Calu3 (cell line): Measurements from ENCODE around the gene C2CD4D. TPM values are rescaled to one million over a fixed set of nuclear protein-coding genes. Genes with fewer than 3 reads are reported as not detected.

Source experiments
- BruUV-seq: library from RNA; stranded (reverse); fragments of 400-500 nt; replicated peaks from 2 replicates; lab custom pipeline; 2021; lab: Mats Ljungman, UMichigan
- CTCF ChIA-PET: fragments of 300-600 bp; sonication (Branson Sonifier 250); formaldehyde crosslinking; loops from one replicate; lab custom pipeline; 2022; ENCODE audit warnings: antibody characterized with exemption; lab: Charles Lee
- DNase-seq: peaks from one replicate; pipeline ENCODE4 v3.0.0; 2022
- H3K27ac Mint-ChIP-seq: one replicate; pipeline ENCODE4 v1.8.0; 2022; ENCODE audit warnings: mixed read lengths; ENCODE audit not compliant: unreplicated experiment
- H3K27me3 Mint-ChIP-seq: one replicate; pipeline ENCODE4 v1.8.0; 2022; ENCODE audit warnings: mixed read lengths; ENCODE audit not compliant: unreplicated experiment
- H3K36me3 Mint-ChIP-seq: one replicate; pipeline ENCODE4 v1.8.0; 2022; ENCODE audit warnings: mild to moderate bottlenecking, moderate library complexity, mixed read lengths; ENCODE audit not compliant: insufficient read depth, unreplicated experiment
- H3K4me1 Mint-ChIP-seq: one replicate; pipeline ENCODE4 v1.8.0; 2022; ENCODE audit warnings: mild to moderate bottlenecking, low read depth, mixed read lengths; ENCODE audit not compliant: unreplicated experiment
- H3K4me3 Mint-ChIP-seq: one replicate; pipeline ENCODE4 v1.8.0; 2022; ENCODE audit warnings: mild to moderate bottlenecking, low read depth, moderate library complexity, mixed read lengths; ENCODE audit not compliant: unreplicated experiment
- H3K9me3 Mint-ChIP-seq: one replicate; pipeline ENCODE4 v1.8.0; 2022; ENCODE audit warnings: low read depth, mixed read lengths; ENCODE audit not compliant: unreplicated experiment
- intact Hi-C: fragments of 100-400 bp; cut with micrococcal nuclease; formaldehyde crosslinking; loops from one replicate; pipeline ENCODE4 v1.10.0; 2022; ENCODE audit not compliant: unreplicated experiment
- total RNA-seq: library from RNA; stranded (reverse); gene quantifications from 2 replicates; pipeline ENCODE4 v1.2.3, GENCODE V29; 2022
- TF ChIP-seq, protein P1 (sequence below): fragments of 200-600 bp; IDR thresholded peaks from one replicate; pipeline ENCODE4 v1.8.0; 2022; ENCODE audit warnings: antibody characterized with exemption; ENCODE audit not compliant: unreplicated experiment

Gene C2CD4D
- total RNA-seq, 1 experiment from 2014 or later = 2.5 TPM

DNA sequence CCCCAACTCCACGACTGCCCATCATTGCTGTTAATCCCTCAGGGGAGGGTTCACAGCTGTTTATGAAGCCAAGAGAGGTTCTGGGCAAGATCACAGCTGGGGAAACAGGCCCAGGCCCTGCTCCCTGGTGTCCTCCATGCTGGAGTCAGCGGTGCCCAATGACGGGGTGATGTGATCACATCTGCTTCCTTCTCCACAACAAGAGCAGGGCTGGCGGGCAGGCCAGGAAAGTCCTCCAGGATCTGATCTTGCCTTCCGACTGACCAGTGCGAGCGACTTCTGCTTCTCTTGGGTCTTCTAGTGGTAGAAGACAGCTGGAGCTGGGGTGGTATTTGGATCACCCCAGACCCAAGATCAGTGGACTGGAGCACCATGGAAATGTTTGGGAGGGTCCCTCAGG is 33.5 kb downstream of the C2CD4D start:
- intact Hi-C loops = no loop called here
- Mint-ChIP-seq H3K4me1 (no peaks in the 10 kb centered on the region), H3K9me3 (no peaks in the 10 kb centered on the region), H3K27ac (no peak overlapping the region), H3K4me3 (no peak overlapping the region), H3K27me3 (peaks cover 71% of the 10 kb centered on the region), H3K36me3 (no peaks in the 10 kb centered on the region)
- CTCF ChIA-PET = no interaction called here
- no TSS peak for BruUV-seq
- DNase-seq = no peak
- TF ChIP-seq, protein P1, sequence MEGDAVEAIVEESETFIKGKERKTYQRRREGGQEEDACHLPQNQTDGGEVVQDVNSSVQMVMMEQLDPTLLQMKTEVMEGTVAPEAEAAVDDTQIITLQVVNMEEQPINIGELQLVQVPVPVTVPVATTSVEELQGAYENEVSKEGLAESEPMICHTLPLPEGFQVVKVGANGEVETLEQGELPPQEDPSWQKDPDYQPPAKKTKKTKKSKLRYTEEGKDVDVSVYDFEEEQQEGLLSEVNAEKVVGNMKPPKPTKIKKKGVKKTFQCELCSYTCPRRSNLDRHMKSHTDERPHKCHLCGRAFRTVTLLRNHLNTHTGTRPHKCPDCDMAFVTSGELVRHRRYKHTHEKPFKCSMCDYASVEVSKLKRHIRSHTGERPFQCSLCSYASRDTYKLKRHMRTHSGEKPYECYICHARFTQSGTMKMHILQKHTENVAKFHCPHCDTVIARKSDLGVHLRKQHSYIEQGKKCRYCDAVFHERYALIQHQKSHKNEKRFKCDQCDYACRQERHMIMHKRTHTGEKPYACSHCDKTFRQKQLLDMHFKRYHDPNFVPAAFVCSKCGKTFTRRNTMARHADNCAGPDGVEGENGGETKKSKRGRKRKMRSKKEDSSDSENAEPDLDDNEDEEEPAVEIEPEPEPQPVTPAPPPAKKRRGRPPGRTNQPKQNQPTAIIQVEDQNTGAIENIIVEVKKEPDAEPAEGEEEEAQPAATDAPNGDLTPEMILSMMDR = no peak

DNA sequence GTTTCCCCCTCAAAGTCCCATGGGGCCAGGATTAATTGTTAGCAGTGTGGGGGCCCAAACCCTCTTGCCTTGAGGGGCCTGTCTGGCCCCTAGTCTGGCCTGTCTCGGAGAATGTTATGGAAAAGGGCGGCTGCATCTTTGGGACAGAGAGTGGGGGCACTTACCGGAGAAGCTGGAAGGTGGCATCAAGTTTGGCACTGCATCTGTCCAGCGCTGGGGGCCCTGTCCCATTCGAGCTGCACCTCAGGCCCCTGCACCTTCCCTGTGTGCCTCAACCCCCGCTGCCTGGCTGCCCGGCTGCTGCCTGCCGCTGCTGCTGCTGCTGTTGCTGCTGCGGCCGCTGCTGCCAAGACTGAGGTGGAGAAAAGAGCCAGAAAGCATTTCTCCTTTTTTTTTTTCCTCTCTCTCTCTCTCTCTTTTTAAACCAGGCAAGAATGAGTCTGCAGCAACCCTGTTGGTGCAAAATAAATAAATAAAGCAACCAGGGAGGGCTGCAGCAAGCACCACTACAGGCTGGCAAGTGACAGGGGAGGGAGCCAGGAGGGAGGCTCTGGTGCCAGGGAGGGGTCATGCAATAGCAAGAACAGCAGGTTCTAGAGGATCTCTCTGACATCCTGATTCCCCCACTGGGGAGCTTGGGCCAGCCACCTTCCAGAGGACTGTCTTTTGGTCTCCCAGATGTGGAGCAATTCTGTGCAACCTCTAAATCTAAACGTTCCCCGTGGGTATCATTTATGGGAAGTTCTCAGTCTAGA is 34.4 kb downstream of the C2CD4D start, which contains the start of gene LINGO4:
Gene LINGO4 (minus strand): TSS at position 354 of the 755 bp plus-strand sequence. CDS start 2,715 bp downstream, outside the sequence.
- DNase-seq = no peak
- Mint-ChIP-seq H3K4me3 (no peak within 1 kb of the TSS), H3K27me3 (peaks cover 75% of the 10 kb centered on the region), H3K27ac (no peak within 1 kb of the TSS), H3K4me1 (no peaks in the 10 kb centered on the region), H3K36me3 (no peaks in the 10 kb centered on the region), H3K9me3 (no peaks in the 10 kb centered on the region)
- TF ChIP-seq, protein P1 = no peak
- intact Hi-C loops = no loop called here
- CTCF ChIA-PET = no interaction called here
- no TSS peak for BruUV-seq

DNA sequence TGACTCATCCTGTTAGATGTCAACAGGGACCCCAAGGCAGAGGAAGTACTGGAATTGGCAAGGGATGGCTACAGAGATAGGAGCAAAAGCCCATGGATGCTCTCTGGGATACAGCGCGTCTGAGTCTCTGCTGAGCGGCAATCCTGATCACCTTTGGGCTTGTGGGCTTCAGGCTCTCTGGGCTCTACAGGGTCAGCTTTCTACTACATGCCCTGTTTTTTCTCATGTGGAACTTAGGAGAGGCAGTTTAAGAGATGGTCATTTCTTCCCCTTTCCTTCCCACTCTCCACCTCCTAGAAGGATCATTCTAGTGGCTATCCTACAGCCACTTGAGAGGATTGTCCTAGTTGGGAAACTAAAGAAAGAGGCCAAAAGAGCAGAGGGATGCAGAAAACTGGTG is 35.7 kb downstream of the C2CD4D start:
- CTCF ChIA-PET = no interaction called here
- H3K9me3 Mint-ChIP-seq = no peaks in the 10 kb centered on the region

DNA sequence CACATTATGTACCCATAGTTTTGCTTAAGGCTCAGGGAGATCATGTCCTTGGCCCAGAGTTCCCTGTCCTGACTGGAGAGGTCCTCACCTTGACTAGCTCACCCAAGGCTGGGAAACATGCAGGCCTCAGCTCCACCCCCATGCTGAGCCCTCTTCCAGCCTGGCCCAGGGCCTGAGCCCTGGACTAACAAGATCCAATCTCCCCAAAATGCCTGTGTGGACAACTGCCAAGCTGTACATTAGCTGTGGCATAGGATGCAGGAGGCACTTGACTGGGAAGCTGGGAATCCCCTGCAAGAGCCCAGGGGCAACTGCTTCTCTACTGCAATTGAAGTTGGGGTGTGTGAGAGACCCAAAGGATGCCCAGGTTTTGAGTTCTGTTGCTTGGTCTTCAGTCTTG is 36.5 kb downstream of the C2CD4D start:
- Mint-ChIP-seq H3K27me3 (peaks cover 80% of the 10 kb centered on the region), H3K36me3 (no peaks in the 10 kb centered on the region)
- BruUV-seq = no TSS peak

More for the DNA sequence above, 35.7 kb downstream of the C2CD4D start:
- no TSS peak for BruUV-seq
- no peak for DNase-seq
- no peaks in the 10 kb centered on the region for H3K36me3 Mint-ChIP-seq
- peaks cover 82% of the 10 kb centered on the region for H3K27me3 Mint-ChIP-seq
- intact Hi-C loops = no loop called here
- H3K4me3 Mint-ChIP-seq = no peak overlapping the region
- H3K4me1 Mint-ChIP-seq = no peaks in the 10 kb centered on the region
- H3K27ac Mint-ChIP-seq = no peak overlapping the region
- TF ChIP-seq, protein P1 = no peak

More for the DNA sequence above, 36.5 kb downstream of the C2CD4D start:
- Mint-ChIP-seq H3K9me3 (no peaks in the 10 kb centered on the region), H3K4me1 (no peaks in the 10 kb centered on the region), H3K4me3 (no peak overlapping the region), H3K27ac (no peak overlapping the region)
- CTCF ChIA-PET = interaction anchor here (1.7 kb wide), 1 partner anchor 33 kb away, joined by 4 read pairs; no protein-coding TSS in a partner anchor
- DNase-seq = no peak
- TF ChIP-seq, protein P1 = no peak
- intact Hi-C loops = no loop called here
